Measurements from ENCODE around the gene OGFR.

DNA sequence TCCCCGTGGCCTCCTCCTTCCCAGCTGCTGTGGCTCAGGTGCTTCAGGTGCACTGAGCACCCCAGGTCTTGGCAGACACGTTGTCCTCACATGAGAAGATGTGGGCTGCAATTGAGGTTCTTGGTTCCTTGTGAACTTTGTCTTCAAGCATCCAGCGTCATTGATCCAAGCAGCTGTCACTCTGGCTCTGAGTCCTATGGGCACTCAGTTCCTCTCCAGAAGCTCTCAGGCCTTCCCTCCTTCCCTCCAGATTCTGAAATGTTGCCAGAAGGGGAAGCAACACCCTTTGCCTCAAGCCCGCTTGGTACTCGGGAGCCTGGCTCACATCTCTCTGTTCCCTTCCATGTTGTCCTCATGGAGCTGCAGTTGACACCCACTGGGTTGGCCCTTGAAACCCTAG, 16.8 kb upstream of the OGFR start:
- TF ChIP-seq, protein P1, sequence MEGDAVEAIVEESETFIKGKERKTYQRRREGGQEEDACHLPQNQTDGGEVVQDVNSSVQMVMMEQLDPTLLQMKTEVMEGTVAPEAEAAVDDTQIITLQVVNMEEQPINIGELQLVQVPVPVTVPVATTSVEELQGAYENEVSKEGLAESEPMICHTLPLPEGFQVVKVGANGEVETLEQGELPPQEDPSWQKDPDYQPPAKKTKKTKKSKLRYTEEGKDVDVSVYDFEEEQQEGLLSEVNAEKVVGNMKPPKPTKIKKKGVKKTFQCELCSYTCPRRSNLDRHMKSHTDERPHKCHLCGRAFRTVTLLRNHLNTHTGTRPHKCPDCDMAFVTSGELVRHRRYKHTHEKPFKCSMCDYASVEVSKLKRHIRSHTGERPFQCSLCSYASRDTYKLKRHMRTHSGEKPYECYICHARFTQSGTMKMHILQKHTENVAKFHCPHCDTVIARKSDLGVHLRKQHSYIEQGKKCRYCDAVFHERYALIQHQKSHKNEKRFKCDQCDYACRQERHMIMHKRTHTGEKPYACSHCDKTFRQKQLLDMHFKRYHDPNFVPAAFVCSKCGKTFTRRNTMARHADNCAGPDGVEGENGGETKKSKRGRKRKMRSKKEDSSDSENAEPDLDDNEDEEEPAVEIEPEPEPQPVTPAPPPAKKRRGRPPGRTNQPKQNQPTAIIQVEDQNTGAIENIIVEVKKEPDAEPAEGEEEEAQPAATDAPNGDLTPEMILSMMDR (IDR thresholded peaks at IDR 0.05) = no peak
- TF ChIP-seq POLR2A (IDR thresholded peaks at IDR 0.05) = no peak

All from adrenal gland (tissue), 5 donors.